Erythroblast (primary cell): ENCODE data around the gene DEFB108B.

ENCODE experiments used
- GATA1 ChIP-seq: IDR thresholded peaks from 2 replicates; pipeline ENCODE4 v1.6.1; 2011; ENCODE audit warnings: low read depth, mild to moderate bottlenecking, control low read depth, low read length, moderate library complexity
- POLR2A ChIP-seq: IDR thresholded peaks from 2 replicates; pipeline ENCODE4 v1.6.1; 2011; ENCODE audit warnings: mild to moderate bottlenecking, low read length

GRCh38 chr11:71843858-71844257, 10.9 kb downstream of the DEFB108B start:
- TF ChIP-seq POLR2A = no peak
- no peak for TF ChIP-seq GATA1
